Ishikawa (cell line): Measurements from ENCODE around the gene RHOT2.

ENCODE experiments used
- CEBPB ChIP-seq: IDR thresholded peaks from 2 replicates; pipeline ENCODE4 v1.6.1; 2012
- CREB1 ChIP-seq: IDR thresholded peaks from 2 replicates; pipeline ENCODE4 v1.6.1; 2012; ENCODE audit warnings: low read depth
- EGR1 ChIP-seq: IDR thresholded peaks from 2 replicates; pipeline ENCODE4 v1.6.1; 2012
- EP300 ChIP-seq: IDR thresholded peaks from 2 replicates; pipeline ENCODE4 v1.6.1; 2012; ENCODE audit warnings: borderline replicate concordance
- FOXM1 ChIP-seq: IDR thresholded peaks from 2 replicates; pipeline ENCODE4 v1.6.1; 2012; ENCODE audit warnings: low read depth, borderline replicate concordance
- NFIC ChIP-seq: IDR thresholded peaks from 2 replicates; pipeline ENCODE4 v1.6.1; 2012
- RAD21 ChIP-seq: IDR thresholded peaks from 2 replicates; pipeline ENCODE4 v1.6.1; 2012; ENCODE audit warnings: low read depth
- REST ChIP-seq: IDR thresholded peaks from 2 replicates; pipeline ENCODE4 v1.6.1; 2012; ENCODE audit warnings: low read depth, mild to moderate bottlenecking
- TAF1 ChIP-seq: IDR thresholded peaks from 2 replicates; pipeline ENCODE4 v1.6.1; 2012; ENCODE audit warnings: low read depth, mild to moderate bottlenecking
- TCF12 ChIP-seq: IDR thresholded peaks from 2 replicates; pipeline ENCODE4 v1.6.1; 2012; ENCODE audit warnings: low read depth
- TEAD4 ChIP-seq: IDR thresholded peaks from 2 replicates; pipeline ENCODE4 v1.6.1; 2012
- YY1 ChIP-seq: IDR thresholded peaks from 2 replicates; pipeline ENCODE4 v1.6.1; 2012; ENCODE audit warnings: low read depth
- ZBTB7A ChIP-seq: IDR thresholded peaks from 2 replicates; pipeline ENCODE4 v1.6.1; 2012; ENCODE audit warnings: low read depth
- TF ChIP-seq, protein P1 (sequence below): IDR thresholded peaks from 2 replicates; pipeline ENCODE4 v1.6.1; 2012
- TF ChIP-seq, protein P2 (sequence below): IDR thresholded peaks from 2 replicates; pipeline ENCODE4 v1.6.1; 2012

The RHOT2 gene

GRCh38 chr16:649631-650030, 18.3 kb upstream of the RHOT2 start:
- TF ChIP-seq CEBPB (no peak), TEAD4 (no peak), FOXM1 (no peak), TCF12 (no peak), RAD21 (no peak), EP300 (no peak), TAF1 (no peak), CREB1 (no peak), YY1 (no peak), REST (no peak), ZBTB7A (no peak), EGR1 (no peak), NFIC (no peak)
- TF ChIP-seq, protein P1, sequence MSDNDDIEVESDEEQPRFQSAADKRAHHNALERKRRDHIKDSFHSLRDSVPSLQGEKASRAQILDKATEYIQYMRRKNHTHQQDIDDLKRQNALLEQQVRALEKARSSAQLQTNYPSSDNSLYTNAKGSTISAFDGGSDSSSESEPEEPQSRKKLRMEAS = no peak
- TF ChIP-seq, protein P2, sequence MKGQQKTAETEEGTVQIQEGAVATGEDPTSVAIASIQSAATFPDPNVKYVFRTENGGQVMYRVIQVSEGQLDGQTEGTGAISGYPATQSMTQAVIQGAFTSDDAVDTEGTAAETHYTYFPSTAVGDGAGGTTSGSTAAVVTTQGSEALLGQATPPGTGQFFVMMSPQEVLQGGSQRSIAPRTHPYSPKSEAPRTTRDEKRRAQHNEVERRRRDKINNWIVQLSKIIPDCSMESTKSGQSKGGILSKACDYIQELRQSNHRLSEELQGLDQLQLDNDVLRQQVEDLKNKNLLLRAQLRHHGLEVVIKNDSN = no peak

DNA sequence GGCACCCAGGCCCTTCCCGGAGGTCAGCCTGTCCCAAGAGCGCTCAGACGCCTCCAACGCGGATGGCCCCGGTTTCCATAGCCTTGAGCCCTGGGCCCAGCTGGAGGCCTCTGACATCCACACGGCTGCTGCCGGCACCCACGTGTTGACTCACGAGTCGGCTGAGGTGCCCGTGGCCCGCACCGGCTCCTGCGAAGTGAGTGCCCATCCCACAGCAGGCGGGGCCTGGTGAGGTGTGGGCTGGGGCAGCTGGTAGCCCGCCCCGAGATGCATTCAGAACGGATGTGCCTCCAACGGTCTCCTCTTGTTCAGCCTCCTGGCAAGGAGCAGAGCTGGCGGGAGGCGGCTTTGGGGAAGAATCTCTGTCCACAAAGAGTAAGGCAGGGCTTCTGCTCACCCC, 16.1 kb upstream of the RHOT2 start:
- TF ChIP-seq YY1 = no peak
- TF ChIP-seq, protein P1 = no peak
- no peak for TF ChIP-seq REST
- no peak for TF ChIP-seq TEAD4
- TF ChIP-seq RAD21 = no peak
- TF ChIP-seq CEBPB = no peak
- no peak for TF ChIP-seq TAF1
- no peak for TF ChIP-seq FOXM1
- no peak for TF ChIP-seq TCF12

DNA sequence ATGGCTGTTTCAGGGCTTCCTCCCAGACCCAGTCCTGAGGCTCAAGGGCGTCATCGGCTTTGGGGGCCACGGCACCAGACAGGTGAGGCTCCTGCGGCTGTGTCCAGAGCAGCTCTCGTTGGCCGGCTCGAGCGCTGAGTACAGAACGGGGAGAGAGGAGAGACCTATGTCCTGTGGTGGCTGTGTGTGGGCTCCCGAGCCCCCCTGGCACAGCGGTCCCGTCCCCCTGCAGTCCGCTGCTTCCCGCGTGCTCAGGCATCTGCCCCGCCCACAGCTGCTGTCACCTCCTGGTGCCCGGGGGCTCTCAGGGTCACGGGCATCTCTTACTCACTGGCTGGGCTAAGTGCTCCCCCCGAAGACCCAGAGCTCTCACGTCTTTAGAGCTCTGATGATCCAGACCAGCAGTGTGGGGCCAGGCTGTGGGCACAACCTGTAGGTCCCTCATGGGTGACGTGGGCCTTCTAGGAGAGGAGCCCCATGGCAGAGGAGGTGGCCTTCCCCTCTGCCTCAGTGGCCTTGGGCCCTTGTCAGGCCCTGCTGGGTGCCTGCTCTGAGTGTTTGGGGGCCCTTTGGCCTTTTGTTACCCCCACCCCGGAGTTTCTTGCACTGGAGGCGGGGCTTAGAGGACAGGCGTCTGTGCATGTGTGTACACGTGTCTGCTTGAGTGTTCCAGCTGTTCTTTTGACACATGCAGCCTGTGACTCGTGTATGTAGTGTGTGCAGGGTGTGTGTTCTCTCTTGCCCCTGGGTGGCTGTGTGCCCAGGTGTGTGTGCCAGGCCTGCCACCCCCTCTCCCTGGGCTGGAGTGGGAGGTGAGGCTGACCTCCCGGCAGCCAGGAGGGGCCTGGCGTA, 15.3 kb upstream of the RHOT2 start:
- no peak for TF ChIP-seq TEAD4
- no peak for TF ChIP-seq REST
- no peak for TF ChIP-seq ZBTB7A
- TF ChIP-seq NFIC = no peak

DNA sequence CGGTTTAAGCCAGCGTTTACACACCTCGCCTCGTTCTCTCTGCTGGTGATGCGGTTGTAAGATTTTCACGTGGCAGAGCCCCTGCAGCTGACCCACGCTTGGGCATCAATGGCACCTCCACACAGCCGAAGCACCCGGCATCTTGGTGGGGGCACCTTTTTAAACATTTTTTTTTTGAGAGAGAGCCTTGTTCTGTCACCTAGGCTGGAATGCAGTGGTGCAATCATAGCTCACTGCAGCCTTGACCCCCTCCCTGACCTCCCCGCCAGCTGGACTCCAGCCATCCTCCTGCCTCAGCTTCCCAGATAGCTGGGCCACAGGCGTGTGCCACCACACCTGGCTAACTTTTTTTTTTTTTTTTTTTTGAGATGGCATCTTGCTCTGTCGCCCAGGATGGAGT, 13.9 kb upstream of the RHOT2 start:
- TF ChIP-seq ZBTB7A (no peak), NFIC (no peak)

DNA sequence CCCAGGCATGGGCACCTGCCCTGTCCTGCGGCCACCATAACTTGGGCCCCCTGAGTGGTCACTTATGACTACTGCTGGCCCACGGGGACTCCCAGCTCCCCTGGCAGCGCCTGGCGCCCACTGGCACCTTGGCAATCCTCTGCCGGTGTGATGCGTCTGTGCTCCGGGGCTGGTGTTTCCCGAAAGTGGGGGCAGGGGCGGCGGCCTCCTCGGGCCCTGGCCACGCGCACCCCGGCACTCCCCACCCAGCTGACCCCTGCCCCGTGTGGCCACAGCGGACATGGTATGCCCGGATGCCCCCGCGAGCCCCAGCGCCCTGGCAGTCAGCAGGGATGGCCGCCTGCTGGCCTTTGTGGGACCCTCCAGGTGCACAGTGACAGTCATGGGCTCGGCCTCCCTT, 10.4 kb upstream of the RHOT2 start:
- TF ChIP-seq TCF12 (no peak), EP300 (no peak), TAF1 (no peak), FOXM1 (no peak), NFIC (no peak), CEBPB (no peak), REST (no peak)
- TF ChIP-seq, protein P1 = no peak
- TF ChIP-seq, protein P2 = no peak
